Astrocyte of the spinal cord (primary cell): ENCODE data around the gene AFF4.

Experiments used
- DNase-seq: peaks from one replicate; pipeline ENCODE4 v3.0.0; 2011; ENCODE audit warnings: low read depth, low spot score
- H3K4me3 ChIP-seq: 2 replicates; pipeline ENCODE4 v1.5.1; 2011; ENCODE audit warnings: low read depth, mild to moderate bottlenecking, low read length, moderate library complexity
- CTCF ChIP-seq: IDR thresholded peaks from 2 replicates; pipeline ENCODE4 v1.5.1; 2012; ENCODE audit warnings: low read depth, mild to moderate bottlenecking, low read length, inconsistent platforms
- in situ Hi-C: cut with HindIII; loops from 2 replicates; pipeline ENCODE4 v1.10.0; 2017; ENCODE audit warnings: low sequenced_read_pairs

AFF4 gene

GRCh38 chr5:132909702-132910101, 53.7 kb downstream of the AFF4 start:
- no peak for TF ChIP-seq CTCF
- in situ Hi-C loops, result no loop called here
- DNase-seq, result no peak
- H3K4me3 ChIP-seq, result no peak overlapping the region

GRCh38 chr5:132907161-132907560, 56.3 kb downstream of the AFF4 start:
- in situ Hi-C loops, result no loop called here
- TF ChIP-seq CTCF, result no peak
- no peak for DNase-seq
- no peak overlapping the region for H3K4me3 ChIP-seq

GRCh38 chr5:132905938-132906337, 57.5 kb downstream of the AFF4 start:
- in situ Hi-C loops, result no loop called here
- TF ChIP-seq CTCF, result no peak
- no peak overlapping the region for H3K4me3 ChIP-seq
- DNase-seq, result no peak

GRCh38 chr5:132901730-132902129, 61.7 kb downstream of the AFF4 start:
- in situ Hi-C loops, result no loop called here
- DNase-seq, result no peak
- TF ChIP-seq CTCF, result no peak
- no peak overlapping the region for H3K4me3 ChIP-seq

GRCh38 chr5:132901036-132901435, 62.4 kb downstream of the AFF4 start:
- no peak for DNase-seq
- no peak for TF ChIP-seq CTCF
- no peak overlapping the region for H3K4me3 ChIP-seq
- in situ Hi-C loops, result no loop called here

- in situ Hi-C loops, result no loop called here
- TF ChIP-seq CTCF, result no peak
Measured at GRCh38 chr5:132898094-132898493, 65.3 kb downstream of the AFF4 start.

GRCh38 chr5:132896685-132897084, 66.7 kb downstream of the AFF4 start:
- no peak for TF ChIP-seq CTCF
- no peak for DNase-seq
- in situ Hi-C loops, result no loop called here
- no peak overlapping the region for H3K4me3 ChIP-seq

More at GRCh38 chr5:132898094-132898493, 65.3 kb downstream of the AFF4 start:
- no peak overlapping the region for H3K4me3 ChIP-seq
- DNase-seq, result no peak
